ENCODE data around the gene STAT3. TPM values are rescaled to one million over a fixed set of nuclear protein-coding genes. Genes with fewer than 3 reads are reported as not detected.
A peak's percentile ranks its signal among the peaks of the same experiment; 100 is the strongest.

Gene STAT3
- total RNA-seq, 1 donor = 206 TPM

- H2AFZ ChIP-seq (ENCODE audit: low read length) = no peak overlapping the region
- no peaks in the 10 kb centered on the region for H3K9me3 ChIP-seq (ENCODE audit: low read depth, low read length)
- H3K4me2 ChIP-seq (ENCODE audit: insufficient read depth, low read length) = no peak overlapping the region
- H3K4me3 ChIP-seq (ENCODE audit: insufficient read depth, low read length) = no peak overlapping the region
- no peak for DNase-seq (ENCODE audit: insufficient read length, low spot score, missing footprints)
- H4K20me1 ChIP-seq (ENCODE audit: insufficient read depth, low read length) = no peaks in the 10 kb centered on the region
- TF ChIP-seq CTCF (IDR thresholded peaks at IDR 0.05; ENCODE audit: extremely low read depth, low read depth, low read length) = no peak
- H3K27me3 ChIP-seq (ENCODE audit: insufficient read depth, low read length) = no peaks in the 10 kb centered on the region
- H3K4me1 ChIP-seq (ENCODE audit: insufficient read depth, low read length) = peaks cover 16% of the 10 kb centered on the region
- no peak overlapping the region for H3K27ac ChIP-seq (ENCODE audit: low read depth, low read length)
- no peaks in the 10 kb centered on the region for H3K79me2 ChIP-seq (ENCODE audit: insufficient read depth, low read length)
- no peaks in the 10 kb centered on the region for H3K36me3 ChIP-seq (ENCODE audit: insufficient read depth, low read length)
Measured at GRCh38 chr17:42284566-42284965, 103.7 kb downstream of the STAT3 start.

- H2AFZ ChIP-seq (ENCODE audit: low read length) = no peak overlapping the region
- no peaks in the 10 kb centered on the region for H3K36me3 ChIP-seq (ENCODE audit: insufficient read depth, low read length)
- H3K27ac ChIP-seq (ENCODE audit: low read depth, low read length) = no peak overlapping the region
- H3K27me3 ChIP-seq (ENCODE audit: insufficient read depth, low read length) = no peaks in the 10 kb centered on the region
- no peaks in the 10 kb centered on the region for H3K9me3 ChIP-seq (ENCODE audit: low read depth, low read length)
- H3K4me1 ChIP-seq (ENCODE audit: insufficient read depth, low read length) = peaks cover 16% of the 10 kb centered on the region
- H3K4me2 ChIP-seq (ENCODE audit: insufficient read depth, low read length) = no peak overlapping the region
- no peak overlapping the region for H3K4me3 ChIP-seq (ENCODE audit: insufficient read depth, low read length)
- no peak for TF ChIP-seq CTCF (IDR thresholded peaks at IDR 0.05; ENCODE audit: extremely low read depth, low read depth, low read length)
- DNase-seq (ENCODE audit: insufficient read length, low spot score, missing footprints) = peak; percentile 41
- no peaks in the 10 kb centered on the region for H3K79me2 ChIP-seq (ENCODE audit: insufficient read depth, low read length)
- H4K20me1 ChIP-seq (ENCODE audit: insufficient read depth, low read length) = no peaks in the 10 kb centered on the region
Measured at GRCh38 chr17:42284024-42284369, 104.2 kb downstream of the STAT3 start.

- no peak overlapping the region for H3K4me3 ChIP-seq (ENCODE audit: insufficient read depth, low read length)
- DNase-seq (ENCODE audit: insufficient read length, low spot score, missing footprints) = peak; percentile 81
- no peaks in the 10 kb centered on the region for H3K9me3 ChIP-seq (ENCODE audit: low read depth, low read length)
- H3K27me3 ChIP-seq (ENCODE audit: insufficient read depth, low read length) = no peaks in the 10 kb centered on the region
- no peak overlapping the region for H3K27ac ChIP-seq (ENCODE audit: low read depth, low read length)
- H3K36me3 ChIP-seq (ENCODE audit: insufficient read depth, low read length) = no peaks in the 10 kb centered on the region
- H2AFZ ChIP-seq (ENCODE audit: low read length) = no peak overlapping the region
- H3K79me2 ChIP-seq (ENCODE audit: insufficient read depth, low read length) = no peaks in the 10 kb centered on the region
- H3K4me2 ChIP-seq (ENCODE audit: insufficient read depth, low read length) = no peak overlapping the region
- TF ChIP-seq CTCF (IDR thresholded peaks at IDR 0.05; ENCODE audit: extremely low read depth, low read depth, low read length) = no peak
- no peaks in the 10 kb centered on the region for H4K20me1 ChIP-seq (ENCODE audit: insufficient read depth, low read length)
- H3K4me1 ChIP-seq (ENCODE audit: insufficient read depth, low read length) = peaks cover 16% of the 10 kb centered on the region
Measured at GRCh38 chr17:42283241-42284023, 104.8 kb downstream of the STAT3 start.

GRCh38 chr17:42282478-42283080, 105.7 kb downstream of the STAT3 start:
- no peaks in the 10 kb centered on the region for H3K36me3 ChIP-seq (ENCODE audit: insufficient read depth, low read length)
- no peaks in the 10 kb centered on the region for H3K27me3 ChIP-seq (ENCODE audit: insufficient read depth, low read length)
- H3K4me2 ChIP-seq (ENCODE audit: insufficient read depth, low read length) = no peak overlapping the region
- peaks cover 11% of the 10 kb centered on the region for H3K4me1 ChIP-seq (ENCODE audit: insufficient read depth, low read length)
- H4K20me1 ChIP-seq (ENCODE audit: insufficient read depth, low read length) = no peaks in the 10 kb centered on the region
- no peak overlapping the region for H2AFZ ChIP-seq (ENCODE audit: low read length)
- H3K79me2 ChIP-seq (ENCODE audit: insufficient read depth, low read length) = no peaks in the 10 kb centered on the region
- H3K4me3 ChIP-seq (ENCODE audit: insufficient read depth, low read length) = no peak overlapping the region
- peak; percentile 77 for DNase-seq (ENCODE audit: insufficient read length, low spot score, missing footprints)
- no peak for TF ChIP-seq CTCF (IDR thresholded peaks at IDR 0.05; ENCODE audit: extremely low read depth, low read depth, low read length)
- H3K27ac ChIP-seq (ENCODE audit: low read depth, low read length) = no peak overlapping the region
- H3K9me3 ChIP-seq (ENCODE audit: low read depth, low read length) = no peaks in the 10 kb centered on the region

Data from osteoblast (primary cell).